ENCODE measurements around the gene ELK1. TPM values are rescaled to one million over a fixed set of nuclear protein-coding genes. Genes with fewer than 3 reads are reported as not detected.

Gene ELK1
- total and polyA plus RNA-seq, 7 experiments from 2014 or later, result 24.0 to 62.4 (median 34.0) TPM

GRCh38 chrX:47659421-47659726 lies 9.0 kb upstream of the ELK1 start:
- Mint-ChIP-seq H3K27ac (peak overlapping the region; percentile 94 to 99 (median 97)), H3K4me3 (peak overlapping the region; percentile 80 to 95 (median 92)), H3K4me1 (peaks cover 9 to 34% (median 21%) of the 10 kb centered on the region in 7 donors), H3K36me3 (peaks cover 5 to 16% (median 10%) of the 10 kb centered on the region in 5 donors), H3K27me3 (no peaks in the 10 kb centered on the region), H3K9me3 (peaks cover 0 to 8% (median 0%) of the 10 kb centered on the region in 11 donors)
- peak overlapping the region; percentile 99 for H3K27ac ChIP-seq (ENCODE audit: low read depth, low read length)
- H3K27me3 ChIP-seq (ENCODE audit: control insufficient read depth in 2 of 2, insufficient read depth in 2 of 2, low read length in 2 of 2), result no peaks in the 10 kb centered on the region
- no peak for ATAC-seq
- intact Hi-C loops (cut with micrococcal nuclease), result loop anchor here (1.0 to 10.0 kb wide), 16 partner anchors 77 to 1605 kb away; partner anchors contain the start of genes RBM10 (in 2 of the 2), CDK16 (in 1 of the 2), FOXP3 (in 1 of the 2) and NDUFB11 (in 1 of the 2)
- ChIA-PET CTCF (no interaction called here), POLR2A (interaction anchor here (1.2 kb wide), 1 partner anchor 9 kb away, joined by 5 read pairs; the partner anchor contains the start of gene ELK1)
- H3K4me3 ChIP-seq (ENCODE audit: low read length), result peak overlapping the region; percentile 86
- no peaks in the 10 kb centered on the region for H3K9me3 ChIP-seq (ENCODE audit: control insufficient read depth in 2 of 3, low read length in 3 of 3)
- H3K4me1 ChIP-seq (ENCODE audit: control insufficient read depth in 2 of 2, insufficient read depth in 2 of 2, low read length in 2 of 2), result peaks cover 4 to 8% of the 10 kb centered on the region in 2 donors
- DNase-seq, result no peak
- peaks cover 7 to 26% (median 9%) of the 10 kb centered on the region in 3 experiments for H3K36me3 ChIP-seq (ENCODE audit: control insufficient read depth in 2 of 3, insufficient read depth in 3 of 3, low read length in 3 of 3)

- peak; percentile 75 to 92 (median 89) for DNase-seq
- Histone ChIP-seq H3K27ac (ENCODE audit: low read depth, low read length) (peak within 1 kb of the TSS; percentile 99), H3K27me3 (ENCODE audit: control insufficient read depth in 2 of 2, insufficient read depth in 2 of 2, low read length in 2 of 2) (no peaks in the 10 kb centered on the region), H3K9me3 (ENCODE audit: control insufficient read depth in 2 of 3, low read length in 3 of 3) (no peaks in the 10 kb centered on the region), H3K4me1 (ENCODE audit: control insufficient read depth in 2 of 2, insufficient read depth in 2 of 2, low read length in 2 of 2) (peaks cover 4 to 8% of the 10 kb centered on the region in 2 donors), H3K36me3 (ENCODE audit: control insufficient read depth in 2 of 3, insufficient read depth in 3 of 3, low read length in 3 of 3) (peaks cover 7 to 26% (median 9%) of the 10 kb centered on the region in 3 experiments), H3K4me3 (ENCODE audit: low read length) (peak within 1 kb of the TSS; percentile 86)
- Mint-ChIP-seq H3K9me3 (peaks cover 0 to 8% (median 0%) of the 10 kb centered on the region in 11 donors), H3K27ac (peak within 1 kb of the TSS; percentile 94 to 99 (median 97)), H3K4me3 (peak within 1 kb of the TSS; percentile 80 to 95 (median 92)), H3K36me3 (peaks cover 5 to 16% (median 10%) of the 10 kb centered on the region in 5 donors), H3K27me3 (no peaks in the 10 kb centered on the region), H3K4me1 (peaks cover 9 to 34% (median 21%) of the 10 kb centered on the region in 7 donors)
- CTCF ChIA-PET, result no interaction called here
- intact Hi-C loops (cut with micrococcal nuclease), result loop anchor here (1.0 to 10.0 kb wide), 20 partner anchors 9 to 1606 kb away; partner anchors contain the start of genes ARAF (in 2 of the 2), ELK1 (in 2 of the 2), RBM10 (in 2 of the 2) and USP11 (in 2 of the 2)
- ATAC-seq, result peak; percentile 91
- POLR2A ChIA-PET, result interaction anchor here (1.2 kb wide), 1 partner anchor 8 kb away, joined by 5 read pairs; the partner anchor contains the start of gene ELK1
Measured at GRCh38 chrX:47658684-47659420, 8.5 kb upstream of the ELK1 start, which contains the start of gene UXT. UXT (minus strand) TSS chrX:47659180; CDS start chrX:47658927, 253 bp downstream.

- ATAC-seq (no peak), DNase-seq (no peak)
- Mint-ChIP-seq H3K4me3 (peak overlapping the region; percentile 80 to 95 (median 92)), H3K36me3 (peaks cover 5 to 21% (median 10%) of the 10 kb centered on the region in 5 donors), H3K9me3 (peaks cover 0 to 8% (median 0%) of the 10 kb centered on the region in 11 donors), H3K27ac (peak overlapping the region; percentile 94 to 99 (median 97)), H3K27me3 (no peaks in the 10 kb centered on the region), H3K4me1 (peaks cover 9 to 34% (median 21%) of the 10 kb centered on the region in 7 donors)
- intact Hi-C loops (cut with micrococcal nuclease), result loop anchor here (1.0 to 10.0 kb wide), 17 partner anchors 8 to 1607 kb away; partner anchors contain the start of genes ARAF (in 2 of the 2), ELK1 (in 2 of the 2), USP11 (in 2 of the 2) and CDK16 (in 1 of the 2)
- CTCF ChIA-PET, result no interaction called here
- no peaks in the 10 kb centered on the region for H3K27me3 ChIP-seq (ENCODE audit: control insufficient read depth in 2 of 2, insufficient read depth in 2 of 2, low read length in 2 of 2)
- no peaks in the 10 kb centered on the region for H3K9me3 ChIP-seq (ENCODE audit: control insufficient read depth in 2 of 3, low read length in 3 of 3)
- peak overlapping the region; percentile 86 for H3K4me3 ChIP-seq (ENCODE audit: low read length)
- POLR2A ChIA-PET, result interaction anchor here (1.2 kb wide), 1 partner anchor 8 kb away, joined by 5 read pairs; the partner anchor contains the start of gene ELK1
- H3K4me1 ChIP-seq (ENCODE audit: control insufficient read depth in 2 of 2, insufficient read depth in 2 of 2, low read length in 2 of 2), result peaks cover 4 to 8% of the 10 kb centered on the region in 2 donors
- peaks cover 7 to 31% (median 9%) of the 10 kb centered on the region in 3 experiments for H3K36me3 ChIP-seq (ENCODE audit: control insufficient read depth in 2 of 3, insufficient read depth in 3 of 3, low read length in 3 of 3)
- H3K27ac ChIP-seq (ENCODE audit: low read depth, low read length), result peak overlapping the region; percentile 99
Measured at GRCh38 chrX:47658301-47658683, 7.9 kb upstream of the ELK1 start.

- Mint-ChIP-seq H3K27me3 (no peaks in the 10 kb centered on the region), H3K4me1 (peaks cover 38 to 51% (median 47%) of the 10 kb centered on the region in 7 donors), H3K27ac (peak overlapping the region; percentile 89 to 97 (median 95)), H3K4me3 (peak overlapping the region; percentile 87 to 96 (median 90)), H3K36me3 (peaks cover 2 to 48% (median 10%) of the 10 kb centered on the region in 5 donors), H3K9me3 (no peaks in the 10 kb centered on the region)
- ChIA-PET CTCF (no interaction called here), POLR2A (interaction anchor here (0.7 to 1.7 kb wide), 8 partner anchors 8 to 1060 kb away, joined by 3 to 11 read pairs (median 6); partner anchors contain the start of genes CFP, RBM10 and UXT)
- Histone ChIP-seq H3K27ac (ENCODE audit: low read depth, low read length) (peak overlapping the region; percentile 85), H3K36me3 (ENCODE audit: control insufficient read depth in 2 of 3, insufficient read depth in 3 of 3, low read length in 3 of 3) (peaks cover 0 to 18% (median 7%) of the 10 kb centered on the region in 3 experiments), H3K4me3 (ENCODE audit: low read length) (peak overlapping the region; percentile 70), H3K27me3 (ENCODE audit: control insufficient read depth in 2 of 2, insufficient read depth in 2 of 2, low read length in 2 of 2) (no peaks in the 10 kb centered on the region), H3K9me3 (ENCODE audit: control insufficient read depth in 2 of 3, low read length in 3 of 3) (no peaks in the 10 kb centered on the region), H3K4me1 (ENCODE audit: control insufficient read depth in 2 of 2, insufficient read depth in 2 of 2, low read length in 2 of 2) (peaks cover 12 to 16% of the 10 kb centered on the region in 2 donors)
- DNase-seq (no peak), ATAC-seq (no peak)
- intact Hi-C loops (cut with micrococcal nuclease), result loop anchor here (2.0 to 10.0 kb wide), 11 partner anchors 22 to 1614 kb away; partner anchors contain the start of genes CFP (in 1 of the 2), FOXP3 (in 1 of the 2), PLP2 (in 1 of the 2) and PPP1R3F (in 1 of the 2)
Measured at GRCh38 chrX:47651043-47651905, 911 bp upstream of the ELK1 start.

- Mint-ChIP-seq H3K27me3 (no peaks in the 10 kb centered on the region), H3K4me3 (peak overlapping the region; percentile 87 to 96 (median 90)), H3K36me3 (peaks cover 0 to 41% (median 4%) of the 10 kb centered on the region in 5 donors), H3K27ac (peak overlapping the region; percentile 57 to 95 (median 86)), H3K4me1 (peaks cover 37 to 56% (median 54%) of the 10 kb centered on the region in 7 donors), H3K9me3 (no peaks in the 10 kb centered on the region)
- H3K9me3 ChIP-seq (ENCODE audit: control insufficient read depth in 2 of 3, low read length in 3 of 3), result no peaks in the 10 kb centered on the region
- H3K4me3 ChIP-seq (ENCODE audit: low read length), result peak overlapping the region; percentile 43
- intact Hi-C loops (cut with micrococcal nuclease), result loop anchor here (1.0 to 10.0 kb wide), 19 partner anchors 9 to 1615 kb away; partner anchors contain the start of genes ARAF (in 2 of the 2), ZNF41 (in 2 of the 2), CDK16 (in 1 of the 2) and CFP (in 1 of the 2)
- H3K27me3 ChIP-seq (ENCODE audit: control insufficient read depth in 2 of 2, insufficient read depth in 2 of 2, low read length in 2 of 2), result no peaks in the 10 kb centered on the region
- no peak for ATAC-seq
- ChIA-PET POLR2A (interaction anchor here (0.7 to 1.7 kb wide), 5 partner anchors 9 to 94 kb away, joined by 3 to 11 read pairs (median 4); no protein-coding TSS in a partner anchor), CTCF (no interaction called here)
- H3K36me3 ChIP-seq (ENCODE audit: control insufficient read depth in 2 of 3, insufficient read depth in 3 of 3, low read length in 3 of 3), result peaks cover 0 to 8% (median under 1%) of the 10 kb centered on the region in 3 experiments
- no peak for DNase-seq
- peaks cover 12 to 16% of the 10 kb centered on the region in 2 donors for H3K4me1 ChIP-seq (ENCODE audit: control insufficient read depth in 2 of 2, insufficient read depth in 2 of 2, low read length in 2 of 2)
- H3K27ac ChIP-seq (ENCODE audit: low read depth, low read length), result peak overlapping the region; percentile 85
Measured at GRCh38 chrX:47649781-47650163, 591 bp downstream of the ELK1 start.

Data from naive thymus-derived CD4-positive, alpha-beta T cell (primary cell).